ENCODE measurements around the gene H2AZ2.
"Not testable (repeated sequence)": the region's sequence is repeated elsewhere in the genome, so short reads cannot be mapped to it uniquely, and the experiment has no call there.

Gene H2AZ2

DNA sequence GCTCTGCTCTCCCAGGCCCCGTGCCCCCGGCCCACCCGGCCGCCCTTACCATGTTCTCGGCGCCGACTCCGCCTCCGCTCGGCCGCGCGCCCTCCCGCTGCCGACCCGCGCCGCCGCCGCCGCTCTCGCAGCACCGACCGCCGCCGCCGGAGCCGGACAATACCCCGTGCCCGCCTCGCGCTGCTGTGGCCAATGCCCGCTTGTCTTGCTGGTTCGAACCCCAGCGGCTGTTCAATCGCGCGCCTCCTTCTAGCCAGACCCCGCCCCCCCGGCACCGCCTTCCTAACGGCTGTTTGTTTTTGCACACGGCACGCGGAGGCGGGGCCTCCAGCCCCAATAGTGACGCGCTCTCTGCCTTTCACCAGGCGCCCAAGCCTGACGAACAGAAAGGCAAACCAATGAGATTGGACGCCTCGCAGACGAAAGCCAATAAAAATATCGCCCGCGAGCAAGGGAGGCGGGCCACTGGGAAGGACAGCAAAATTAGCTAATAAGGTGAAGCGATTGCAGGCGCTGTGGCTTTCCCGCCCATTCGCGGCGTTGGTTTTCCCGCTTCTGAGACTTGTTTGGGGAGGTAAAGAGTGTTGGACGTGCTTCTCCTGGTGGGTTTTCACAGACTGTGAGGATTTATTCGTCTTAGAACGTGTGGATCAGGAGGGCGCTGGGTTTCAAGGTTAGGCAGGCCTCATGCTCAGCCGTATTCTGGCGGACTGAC is at the start of gene H2AZ2:
TSS of gene H2AZ2 (minus strand) at position 168 of the 715 bp plus-strand sequence. CDS start at position 52, 116 bp downstream.
- DNase-seq (ENCODE audit: low spot score), result peak; percentile 99

DNA sequence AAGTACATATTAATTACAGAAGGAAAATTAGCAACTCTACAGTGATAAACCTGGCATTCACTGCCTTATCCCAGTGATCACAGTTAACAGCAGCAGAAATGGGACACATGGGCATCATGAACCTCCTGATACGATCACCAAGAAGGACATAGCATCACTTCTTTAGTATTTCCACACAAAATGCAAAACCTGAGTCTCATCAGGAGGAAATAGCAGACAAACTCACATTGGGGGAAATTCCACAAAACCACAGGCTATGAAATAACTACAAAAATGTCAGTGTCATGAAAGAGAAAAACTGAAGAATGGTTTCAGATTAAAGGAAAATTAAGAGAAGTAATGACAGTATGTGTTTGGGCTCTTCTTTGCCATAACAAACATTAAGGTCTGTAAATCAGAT is 49.4 kb upstream of the H2AZ2 start:
- DNase-seq (ENCODE audit: low spot score), result no peak

DNA sequence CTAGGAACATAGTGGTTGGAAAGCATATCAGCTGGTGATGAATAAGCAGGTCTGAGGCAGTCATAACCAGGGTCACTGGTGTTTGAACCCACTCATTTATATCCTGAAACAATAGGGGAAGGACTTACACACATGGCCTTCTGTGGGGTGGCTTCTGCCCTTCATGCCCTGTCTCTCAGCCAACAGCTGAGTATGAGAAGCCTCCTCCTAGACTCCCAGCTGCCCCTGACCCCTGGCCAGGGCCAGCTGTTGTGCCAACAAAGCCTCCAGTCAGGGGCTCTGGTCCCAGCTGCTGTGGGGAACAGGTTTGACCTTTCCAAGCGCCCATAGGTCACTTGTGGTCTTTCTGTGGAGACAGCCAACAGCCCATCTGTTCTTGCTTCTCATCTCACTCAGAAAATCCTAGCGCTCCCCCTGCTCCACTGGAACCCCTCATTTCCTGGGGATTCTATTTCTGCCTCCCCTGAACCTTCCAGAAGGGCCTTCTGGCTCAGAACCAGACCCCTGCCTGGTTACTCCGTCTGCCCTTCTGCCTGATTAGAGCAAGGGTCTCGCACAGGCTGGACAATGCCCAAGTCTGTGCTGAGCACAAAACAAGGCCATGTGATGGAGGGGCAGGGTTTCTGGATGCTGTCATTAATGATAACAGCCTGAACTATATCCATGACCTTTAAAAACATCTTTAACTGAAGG is 47.1 kb upstream of the H2AZ2 start:
- no peak for DNase-seq (ENCODE audit: low spot score)

DNA sequence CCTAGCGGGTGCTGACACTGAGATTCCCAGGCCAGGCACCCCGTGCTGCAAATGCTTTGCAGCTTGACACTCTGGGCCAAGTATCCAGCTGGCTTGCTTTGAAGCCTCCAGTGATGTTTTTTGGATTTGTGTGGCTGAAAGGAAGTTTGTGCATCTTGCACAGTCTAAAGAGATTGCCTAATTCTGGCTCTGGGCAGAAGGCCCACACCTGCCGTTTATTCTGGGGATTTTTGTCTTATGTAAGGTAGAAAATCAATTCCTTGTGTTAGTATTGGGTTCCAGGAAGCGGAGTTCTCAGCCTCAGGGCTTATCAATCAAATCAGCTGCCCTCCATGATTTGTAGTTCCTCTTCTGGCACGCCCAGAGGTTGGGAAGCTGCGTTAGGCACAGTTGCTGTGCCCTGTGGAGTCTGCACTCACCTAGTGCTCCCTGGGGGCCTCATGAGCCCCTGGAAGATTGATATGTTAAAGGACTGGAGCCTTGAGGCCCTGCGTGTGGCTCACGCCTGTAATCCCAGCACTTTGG is 45.9 kb upstream of the H2AZ2 start:
- DNase-seq (ENCODE audit: low spot score), result no peak

DNA sequence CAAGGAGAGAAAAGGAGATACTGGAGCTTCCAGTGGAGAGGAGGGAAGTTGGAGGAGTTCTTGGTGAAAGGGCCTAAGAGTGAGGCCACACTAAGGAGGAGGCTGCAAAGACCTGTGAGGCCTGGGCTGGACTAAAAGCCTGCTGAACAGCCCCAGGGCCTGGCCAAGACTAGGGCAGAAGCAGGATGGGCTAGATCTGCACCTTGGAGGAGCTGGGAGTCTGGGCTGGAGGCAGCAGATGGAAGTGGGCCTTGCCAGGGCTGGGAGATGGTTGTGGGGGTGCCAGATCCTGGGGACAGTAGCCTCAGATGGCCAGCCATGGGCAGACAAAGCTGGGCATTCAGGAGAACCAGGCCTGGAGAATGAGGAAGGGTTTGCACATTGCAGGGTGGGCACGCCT is 43.9 kb upstream of the H2AZ2 start:
- DNase-seq (ENCODE audit: low spot score), result no peak

DNA sequence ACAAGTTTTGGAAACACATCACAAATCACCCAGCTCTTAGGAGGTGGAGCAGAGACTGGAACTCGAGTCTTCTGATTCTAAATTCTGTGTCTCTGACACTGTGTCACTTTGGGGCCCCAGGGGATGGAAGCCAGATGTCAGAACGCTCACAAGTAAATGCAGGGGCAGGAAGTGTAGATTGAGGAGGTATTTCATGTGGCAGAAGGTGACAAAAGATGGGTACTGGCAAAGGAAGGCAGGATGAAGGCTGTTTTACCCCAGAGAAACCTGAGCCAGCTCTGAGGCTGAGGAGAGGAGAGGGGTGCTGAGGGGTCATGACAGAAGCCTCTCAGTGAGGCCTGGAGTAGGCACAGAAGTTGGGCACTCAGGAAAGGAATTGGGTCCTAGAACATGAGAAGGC is 43.5 kb upstream of the H2AZ2 start:
- no peak for DNase-seq (ENCODE audit: low spot score)

DNA sequence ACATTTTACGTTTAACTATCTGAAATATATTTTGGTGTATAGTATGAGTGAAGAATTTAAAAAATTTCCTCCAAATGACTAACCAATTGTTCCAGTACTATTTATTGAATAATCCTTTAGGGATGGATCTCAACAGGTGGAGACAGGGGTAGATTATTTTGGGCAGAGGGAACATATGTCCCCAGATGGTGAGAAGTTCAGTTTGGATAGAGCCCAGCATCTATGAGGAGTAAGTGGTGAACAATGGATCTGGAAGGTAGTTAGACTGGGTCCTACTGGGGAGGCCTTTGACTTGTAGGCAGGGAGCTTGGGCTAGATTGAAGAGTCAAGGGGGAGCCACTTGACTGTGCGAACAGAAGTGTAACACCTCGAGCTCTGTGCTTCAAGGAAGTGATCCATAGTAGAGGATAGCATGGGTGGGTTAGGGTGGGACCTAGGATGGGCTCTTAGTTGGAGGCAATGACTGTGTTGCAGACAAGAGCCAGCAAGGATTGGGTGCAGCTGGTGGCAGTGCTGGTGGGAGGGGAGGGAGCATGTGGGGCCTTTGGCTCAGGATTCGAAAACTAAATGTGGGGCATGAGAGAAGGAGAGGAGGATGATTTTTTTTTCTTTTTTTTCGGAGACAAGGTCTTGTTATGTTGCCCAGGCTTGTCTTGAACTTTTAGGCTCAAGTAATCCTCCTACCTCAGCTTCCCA is 41.3 kb upstream of the H2AZ2 start:
- no peak for DNase-seq (ENCODE audit: low spot score)

DNA sequence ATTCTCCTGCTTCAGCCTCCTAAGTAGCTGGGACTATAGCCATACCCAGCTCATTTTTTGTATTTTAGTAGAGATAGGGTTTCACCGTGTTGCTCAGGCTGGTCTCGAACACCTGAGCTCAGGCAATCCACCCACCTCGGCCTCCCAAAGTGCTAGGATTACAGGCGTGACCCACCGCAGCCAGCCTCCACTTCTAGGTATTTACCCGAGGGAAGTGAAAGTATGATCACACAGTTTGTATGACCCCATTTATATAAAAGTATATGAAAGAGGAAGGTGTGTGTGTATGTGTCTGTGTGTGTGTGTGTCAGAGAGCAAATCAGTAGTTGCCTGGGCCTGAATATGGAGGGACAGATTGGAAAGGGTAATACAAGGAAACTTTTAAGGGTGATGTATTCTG is 39.4 kb upstream of the H2AZ2 start:
- no peak for DNase-seq (ENCODE audit: low spot score)

DNA sequence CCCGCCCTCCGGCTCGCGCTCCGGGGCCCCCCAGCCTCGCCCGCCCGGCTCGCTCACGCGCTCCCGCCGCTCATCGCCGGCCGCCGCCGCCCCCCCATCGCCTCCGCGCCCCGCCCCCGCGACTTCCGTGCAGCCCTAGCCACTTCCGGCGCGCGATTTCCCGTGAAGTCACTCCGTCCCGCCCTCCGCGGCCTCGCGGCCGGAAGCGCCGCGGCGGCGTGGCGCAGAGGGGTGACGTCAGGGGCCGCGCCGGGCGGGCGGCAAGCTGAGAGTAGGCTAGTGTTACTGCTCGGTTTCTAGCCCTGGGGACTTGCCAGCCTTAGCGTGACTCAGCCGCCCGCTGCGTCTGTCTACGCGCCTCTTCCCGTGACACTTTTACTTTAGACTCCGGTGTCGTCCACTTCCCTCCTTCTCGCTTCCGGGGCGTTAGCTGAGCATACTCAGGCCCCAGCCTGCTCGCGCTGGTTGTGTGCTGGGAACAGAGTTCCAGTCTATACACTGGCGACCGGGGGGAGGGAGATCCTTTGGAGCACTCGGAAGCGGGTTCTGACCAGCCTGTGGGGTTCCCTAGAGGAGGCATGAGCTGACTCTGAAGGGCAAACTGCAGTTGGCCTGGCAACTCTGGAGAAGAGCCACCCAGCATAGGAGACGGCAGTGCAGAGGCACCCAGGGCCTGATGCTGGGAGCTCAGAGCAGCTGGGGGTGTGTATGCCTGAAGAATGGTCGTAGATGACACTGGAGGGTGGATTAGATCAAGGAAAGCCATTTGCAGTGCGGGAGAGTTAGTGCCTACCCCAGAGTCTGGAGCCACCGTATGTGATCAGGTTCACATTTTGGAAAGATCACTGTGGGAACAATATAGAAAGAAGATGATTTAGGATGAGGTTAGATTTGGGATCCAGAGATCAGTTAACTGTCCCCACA is 37.8 kb upstream of the H2AZ2 start, which contains the start of gene PURB:
TSS of gene PURB (minus strand) at position 137 of the 924 bp plus-strand sequence. CDS start 182 bp downstream, outside the sequence.
- DNase-seq (ENCODE audit: low spot score), result peak; percentile 99

DNA sequence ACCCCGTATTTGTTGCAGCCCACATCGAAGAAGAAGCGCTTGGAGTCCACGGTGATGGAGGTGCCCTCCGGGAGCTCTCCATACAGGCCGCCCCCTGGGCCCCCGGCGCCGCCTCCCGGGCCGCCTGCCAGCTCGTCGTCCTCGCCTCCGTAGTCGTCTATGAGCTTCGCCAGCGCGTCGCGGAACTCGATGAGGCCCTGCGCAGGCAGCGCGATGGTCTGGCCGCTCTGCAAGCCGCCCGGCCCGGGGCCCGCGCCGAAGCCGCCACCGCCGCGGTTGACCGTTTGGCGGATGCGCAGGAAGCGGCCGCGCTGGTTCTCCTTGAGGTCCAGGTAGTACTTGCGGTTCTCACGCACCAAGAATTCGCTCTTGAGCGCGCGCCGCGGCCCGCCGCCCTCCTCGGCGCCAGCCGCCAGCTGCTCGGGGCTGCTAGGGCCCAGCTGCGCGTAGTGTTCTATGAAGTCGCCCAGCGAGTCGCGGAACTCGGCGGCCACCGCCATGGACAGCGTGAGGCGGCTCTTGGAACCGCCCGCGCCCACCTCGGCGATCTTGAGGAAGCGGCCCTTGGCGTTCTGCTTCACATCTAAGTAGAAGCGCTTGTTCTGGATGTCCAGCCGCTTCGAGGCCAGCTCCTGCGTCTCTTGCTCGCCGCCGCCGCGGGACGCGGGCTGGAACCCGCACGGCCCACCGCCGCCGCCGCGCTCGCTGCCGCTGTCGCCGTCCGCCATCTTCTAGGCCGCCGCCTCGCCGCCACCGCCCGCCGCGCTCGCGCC is 36.9 kb upstream of the H2AZ2 start:
- DNase-seq (ENCODE audit: low spot score), result peak; percentile 78

DNA sequence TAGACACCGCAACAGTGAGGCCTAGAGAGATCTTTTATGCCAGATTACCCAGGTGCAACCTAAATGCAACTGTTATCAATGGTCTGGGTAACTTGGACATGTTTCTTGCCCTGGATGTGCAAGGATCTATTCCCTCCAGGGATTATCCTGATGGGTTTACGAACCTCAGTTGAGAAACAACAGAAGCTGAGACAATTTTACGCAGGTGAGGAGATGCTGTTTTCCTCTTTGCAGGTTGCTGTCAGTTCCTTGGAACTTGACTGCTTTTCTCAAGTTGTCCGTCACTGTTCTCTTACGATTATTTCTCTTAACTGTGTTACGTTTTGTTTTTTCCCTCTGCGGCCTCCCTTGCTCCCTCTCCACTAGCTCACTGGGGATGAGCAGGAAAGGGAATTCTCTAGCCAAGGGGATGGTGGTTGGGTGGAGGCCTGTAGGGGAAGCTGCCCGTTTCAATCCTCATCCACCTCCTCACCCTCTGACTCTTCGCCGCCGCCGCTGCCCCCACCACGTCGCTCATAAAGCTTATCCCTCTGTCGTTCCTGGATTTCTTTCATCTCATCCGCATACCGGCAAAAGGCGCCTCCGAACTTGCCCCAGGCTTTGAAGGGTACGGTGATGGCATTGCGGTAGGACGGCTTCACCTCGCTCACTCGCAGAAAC is 36.2 kb upstream of the H2AZ2 start:
- peak; percentile 46 for DNase-seq (ENCODE audit: low spot score)

DNA sequence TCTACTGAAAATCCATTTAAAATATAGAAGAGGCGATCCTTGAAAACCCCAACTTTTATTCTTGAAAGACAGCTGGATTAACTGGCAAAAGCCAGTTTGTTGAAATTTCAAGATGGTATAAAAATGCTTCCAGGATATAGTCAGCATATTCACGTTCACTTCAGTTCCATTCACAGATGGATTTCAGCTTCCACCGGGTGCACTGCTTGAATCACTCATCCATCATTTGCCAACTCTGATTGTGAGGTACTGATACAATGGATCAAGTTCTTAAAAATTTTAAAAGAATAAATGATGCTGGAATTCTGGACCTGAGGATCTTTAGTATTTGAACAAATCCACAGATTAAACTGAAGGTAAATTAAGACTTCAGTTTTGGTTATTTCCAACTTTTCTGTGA is 35.0 kb upstream of the H2AZ2 start:
- peak; percentile 79 for DNase-seq (ENCODE audit: low spot score)

DNA sequence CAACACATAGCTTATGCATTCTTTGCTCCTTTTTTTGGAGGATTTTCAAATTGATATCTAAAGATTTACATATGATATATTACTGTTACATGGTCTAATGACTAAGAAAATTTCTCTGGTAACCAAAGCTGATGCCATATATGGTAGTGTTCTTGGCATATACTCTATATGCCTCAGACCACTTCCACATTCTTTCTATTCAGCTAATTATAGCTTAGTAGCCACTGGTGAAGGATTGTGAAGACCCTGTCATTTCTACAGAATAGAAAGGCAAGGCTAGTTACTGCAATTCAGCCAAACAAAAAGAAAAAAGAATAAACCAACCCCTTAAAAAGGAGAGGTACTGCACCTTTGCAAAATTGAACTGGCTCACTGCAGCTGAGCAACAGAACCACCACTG is 33.7 kb upstream of the H2AZ2 start:
- peak; percentile 91 for DNase-seq (ENCODE audit: low spot score)

DNA sequence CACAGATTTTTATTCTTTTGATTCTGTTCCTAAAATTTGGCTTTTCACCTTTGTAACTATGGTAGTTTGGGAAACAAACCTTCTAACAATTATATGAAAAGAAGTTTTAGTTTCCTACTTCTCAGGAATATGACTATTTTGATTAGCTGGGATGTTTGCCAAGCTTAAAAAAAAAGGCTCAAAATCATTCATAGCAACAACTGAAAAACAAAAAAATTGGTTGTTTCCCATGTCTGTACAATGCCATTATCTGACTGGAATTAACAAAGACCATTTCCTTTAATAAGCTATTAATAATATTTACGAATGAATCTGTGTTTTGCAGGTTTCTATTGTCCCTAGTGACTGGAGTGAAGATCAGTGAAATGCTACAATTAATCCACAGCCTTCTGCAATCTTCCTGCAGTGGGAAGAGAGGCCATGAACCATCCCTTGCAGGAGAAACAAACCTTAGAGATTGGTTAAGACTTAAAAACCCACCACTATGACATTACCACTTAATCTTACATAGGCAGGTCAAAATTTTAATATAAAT is 33.2 kb upstream of the H2AZ2 start:
- DNase-seq (ENCODE audit: low spot score), result no peak

DNA sequence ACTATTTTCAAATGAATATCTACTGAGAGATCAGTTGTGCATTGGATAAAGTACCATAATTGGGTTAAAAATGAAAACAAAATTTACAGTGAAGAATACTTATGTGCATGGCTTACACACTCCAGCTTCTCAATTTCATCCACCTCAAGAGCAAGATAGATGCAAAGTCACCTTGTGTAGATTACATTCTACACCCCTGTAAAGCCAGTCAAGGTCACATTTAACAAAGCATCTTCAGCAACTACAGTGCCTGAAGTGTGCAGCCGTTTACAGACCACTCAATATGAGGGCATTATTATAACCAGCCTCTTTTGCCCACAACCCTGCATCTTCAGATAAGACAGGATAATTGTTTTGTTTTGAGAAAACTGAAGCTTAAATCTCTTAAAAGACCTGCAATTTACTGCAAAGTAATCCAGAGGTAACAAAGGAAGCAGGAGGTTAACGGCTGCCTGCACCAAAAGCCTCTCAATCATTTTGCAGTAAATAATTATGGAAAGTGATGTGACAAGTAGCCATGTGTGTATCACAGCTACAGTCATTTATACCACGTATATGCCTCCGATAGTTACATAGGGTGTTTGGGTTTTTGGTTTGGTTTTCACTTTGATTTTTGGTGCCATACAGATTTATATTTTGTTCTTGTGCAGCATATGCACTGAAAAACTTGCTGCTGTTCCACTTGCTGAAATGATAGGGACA is 32.6 kb upstream of the H2AZ2 start:
- DNase-seq (ENCODE audit: low spot score), result peak; percentile 9

DNA sequence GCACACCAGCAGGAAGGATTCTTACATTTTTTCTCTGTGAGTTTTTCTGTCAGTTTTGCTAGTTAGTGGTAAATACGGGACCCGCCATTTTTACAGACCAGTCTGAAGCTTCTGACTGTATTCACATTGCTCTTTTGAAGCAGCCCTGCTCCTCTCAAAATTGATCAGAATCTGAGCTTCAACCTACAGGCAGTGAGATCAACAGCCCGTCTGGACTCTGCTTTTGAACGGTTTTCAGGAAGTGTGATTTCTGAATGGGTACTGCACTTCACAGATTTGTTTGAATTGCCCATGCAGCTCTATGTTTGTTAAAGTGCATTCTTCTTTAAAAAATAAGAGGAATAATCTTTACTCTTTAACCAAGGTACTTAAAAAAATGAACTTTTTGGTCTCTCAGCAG is 28.5 kb upstream of the H2AZ2 start:
- DNase-seq (ENCODE audit: low spot score), result no peak

DNA sequence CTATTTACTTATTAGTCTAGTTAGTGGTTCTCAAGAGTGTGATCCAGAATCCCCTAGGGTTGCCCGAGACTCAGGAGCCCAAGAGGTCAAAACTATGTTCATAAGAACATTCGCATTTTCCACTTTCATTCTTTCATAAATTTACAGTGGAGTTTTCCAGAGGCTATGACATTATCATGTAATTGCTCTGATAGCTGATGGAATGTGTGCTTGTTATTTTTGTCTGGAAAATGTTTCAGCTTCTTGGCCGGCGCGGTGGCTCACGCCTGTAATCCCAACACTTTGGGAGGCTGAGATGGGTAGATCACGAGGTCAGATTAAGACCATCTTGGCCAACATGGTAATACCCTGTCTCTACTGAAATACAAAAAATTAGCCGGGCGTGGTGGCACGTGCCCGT is 27.4 kb upstream of the H2AZ2 start:
- no peak for DNase-seq (ENCODE audit: low spot score)

DNA sequence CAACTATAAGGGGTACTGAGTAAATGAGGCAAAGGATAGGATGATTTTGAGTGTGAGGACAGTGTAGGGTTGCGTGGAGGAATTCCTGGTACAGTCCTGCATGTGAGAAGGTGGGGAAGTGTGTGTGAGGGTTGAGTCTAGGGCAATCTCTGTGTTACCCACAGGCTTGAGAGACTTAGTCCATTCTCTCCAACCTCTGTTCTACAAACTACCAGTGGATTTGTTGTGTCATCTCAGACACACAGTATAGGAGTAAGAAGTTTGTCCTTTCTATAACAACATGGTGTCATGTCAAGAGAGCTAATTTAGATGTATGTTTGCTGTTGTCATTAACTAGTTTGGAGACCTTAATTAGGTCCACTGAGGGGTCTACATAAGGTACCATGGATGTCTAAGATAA is 24.9 kb upstream of the H2AZ2 start:
- DNase-seq (ENCODE audit: low spot score), result no peak

DNA sequence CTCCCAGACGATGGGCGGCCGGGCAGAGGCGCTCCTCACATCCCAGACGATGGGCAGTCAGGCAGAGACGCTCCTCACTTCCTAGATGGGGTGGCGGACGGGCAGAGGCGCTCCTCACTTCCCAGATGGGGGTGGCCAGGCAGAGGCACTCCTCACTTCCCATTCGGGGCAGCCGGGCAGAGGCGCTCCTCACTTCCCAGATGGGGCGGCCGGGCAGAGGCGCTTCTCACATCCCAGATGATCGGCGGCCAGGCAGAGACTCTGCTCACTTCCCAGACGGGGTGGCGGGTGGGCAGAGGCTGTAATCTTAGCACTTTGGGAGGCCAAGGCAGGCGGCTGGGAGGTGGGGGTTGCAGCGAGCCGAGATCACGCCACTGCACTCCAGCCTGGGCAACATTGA is 24.0 kb upstream of the H2AZ2 start:
- not testable (repeated sequence) for DNase-seq (ENCODE audit: low spot score)
